Measurements from ENCODE around the gene NPHP3.

- TF ChIP-seq, protein P1, sequence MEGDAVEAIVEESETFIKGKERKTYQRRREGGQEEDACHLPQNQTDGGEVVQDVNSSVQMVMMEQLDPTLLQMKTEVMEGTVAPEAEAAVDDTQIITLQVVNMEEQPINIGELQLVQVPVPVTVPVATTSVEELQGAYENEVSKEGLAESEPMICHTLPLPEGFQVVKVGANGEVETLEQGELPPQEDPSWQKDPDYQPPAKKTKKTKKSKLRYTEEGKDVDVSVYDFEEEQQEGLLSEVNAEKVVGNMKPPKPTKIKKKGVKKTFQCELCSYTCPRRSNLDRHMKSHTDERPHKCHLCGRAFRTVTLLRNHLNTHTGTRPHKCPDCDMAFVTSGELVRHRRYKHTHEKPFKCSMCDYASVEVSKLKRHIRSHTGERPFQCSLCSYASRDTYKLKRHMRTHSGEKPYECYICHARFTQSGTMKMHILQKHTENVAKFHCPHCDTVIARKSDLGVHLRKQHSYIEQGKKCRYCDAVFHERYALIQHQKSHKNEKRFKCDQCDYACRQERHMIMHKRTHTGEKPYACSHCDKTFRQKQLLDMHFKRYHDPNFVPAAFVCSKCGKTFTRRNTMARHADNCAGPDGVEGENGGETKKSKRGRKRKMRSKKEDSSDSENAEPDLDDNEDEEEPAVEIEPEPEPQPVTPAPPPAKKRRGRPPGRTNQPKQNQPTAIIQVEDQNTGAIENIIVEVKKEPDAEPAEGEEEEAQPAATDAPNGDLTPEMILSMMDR (IDR thresholded peaks at IDR 0.05), result no peak
- no peak for TF ChIP-seq POLR2A (IDR thresholded peaks at IDR 0.05)
Observed at GRCh38 chr3:132735589-132735988, 13.4 kb upstream of the NPHP3 start.

All from thyroid gland (tissue), 4 donors.